GM12878 (cell line): ENCODE results near the gene COL6A3. TPM values are rescaled to one million over a fixed set of nuclear protein-coding genes. Genes with fewer than 3 reads are reported as not detected.

ENCODE experiments used
- BRCA1 ChIP-seq: IDR thresholded peaks from 2 replicates; pipeline ENCODE4 v1.6.1; 2011; ENCODE audit warnings: low read depth, low read length, improper control_type of control experiment
- CHD4 ChIP-seq: fragments of 200-600 bp; sonication (generic); IDR thresholded peaks from 2 replicates; pipeline ENCODE4 v1.6.1; 2016; ENCODE audit warnings: mild to moderate bottlenecking
- EP300 ChIP-seq, 2 experiments: fragments of 150-350 bp in 1 of 2; IDR thresholded peaks; 2 replicates each; pipeline ENCODE4 v1.6.1; 2011 to 2012; ENCODE audit warnings: low read depth in 2 of 2, low read length in 2 of 2, borderline replicate concordance in 1 of 2, improper control_type of control experiment in 1 of 2, inconsistent platforms in 1 of 2; ENCODE audit not compliant: control insufficient read depth in 1 of 2
- ESRRA ChIP-seq: IDR thresholded peaks from 2 replicates; pipeline ENCODE4 v1.6.1; 2012; ENCODE audit warnings: mild to moderate bottlenecking, low read length, improper control_type of control experiment
- FOS ChIP-seq: IDR thresholded peaks from 3 replicates; pipeline ENCODE4 v1.6.1; 2011; ENCODE audit warnings: borderline replicate concordance; ENCODE audit not compliant: insufficient read length; ENCODE audit errors: extremely low read depth
- HCFC1 ChIP-seq: fragments of 150-350 bp; IDR thresholded peaks from 2 replicates; pipeline ENCODE4 v1.6.1; 2014; ENCODE audit warnings: low read length
- HDAC2 ChIP-seq: fragments of 200-600 bp; sonication (generic); IDR thresholded peaks from 2 replicates; pipeline ENCODE4 v1.6.1; 2017
- JUND ChIP-seq: IDR thresholded peaks from 2 replicates; pipeline ENCODE4 v1.6.1; 2012; ENCODE audit warnings: low read depth, mild to moderate bottlenecking, low read length, improper control_type of control experiment, moderate library complexity
- KAT2A ChIP-seq: conservative IDR thresholded peaks from 2 replicates; pipeline ENCODE4 v1.6.1; 2011; ENCODE audit warnings: low read depth, low read length; ENCODE audit not compliant: control insufficient read depth
- KDM1A ChIP-seq: fragments of 200-600 bp; sonication (generic); IDR thresholded peaks from 2 replicates; pipeline ENCODE4 v1.6.1; 2016; ENCODE audit warnings: borderline replicate concordance
- KLF5 ChIP-seq: fragments of 450-650 bp; IDR thresholded peaks from 2 replicates; pipeline ENCODE4 v1.6.1; 2014; ENCODE audit warnings: mild to moderate bottlenecking; ENCODE audit not compliant: partially characterized antibody
- LARP7 ChIP-seq: fragments of 450-650 bp; IDR thresholded peaks from 2 replicates; pipeline ENCODE4 v1.6.1; 2017; ENCODE audit warnings: mild to moderate bottlenecking
- MYB ChIP-seq: fragments of 150-350 bp; IDR thresholded peaks from 2 replicates; pipeline ENCODE4 v1.6.1; 2014; ENCODE audit warnings: mild to moderate bottlenecking, low read depth, low read length, borderline replicate concordance
- NFYA ChIP-seq: IDR thresholded peaks from 2 replicates; pipeline ENCODE4 v1.6.1; 2011; ENCODE audit warnings: low read depth, mild to moderate bottlenecking, low read length, improper control_type of control experiment, borderline replicate concordance
- POLR2AphosphoS2 ChIP-seq: IDR thresholded peaks from 2 replicates; pipeline ENCODE4 v1.6.1; 2011; ENCODE audit warnings: low read depth, mild to moderate bottlenecking, low read length, improper control_type of control experiment, moderate library complexity
- RAD21 ChIP-seq: IDR thresholded peaks from 2 replicates; pipeline ENCODE4 v1.6.1; 2011; ENCODE audit warnings: mild to moderate bottlenecking, low read depth, low read length, moderate library complexity; ENCODE audit not compliant: insufficient read depth
- SIN3A ChIP-seq: IDR thresholded peaks from 2 replicates; pipeline ENCODE4 v1.6.1; 2012; ENCODE audit warnings: low read depth, low read length, improper control_type of control experiment
- SMARCA5 ChIP-seq: fragments of 450-650 bp; IDR thresholded peaks from 2 replicates; pipeline ENCODE4 v1.6.1; 2017; ENCODE audit warnings: mild to moderate bottlenecking
- SREBF2 ChIP-seq: IDR thresholded peaks from 2 replicates; pipeline ENCODE4 v1.6.1; 2012; ENCODE audit warnings: mild to moderate bottlenecking, low read length
- TCF3 ChIP-seq: IDR thresholded peaks from 2 replicates; pipeline ENCODE4 v1.6.1; 2012; ENCODE audit warnings: low read depth, mild to moderate bottlenecking, low read length, borderline replicate concordance; ENCODE audit not compliant: insufficient read depth
- WRNIP1 ChIP-seq: IDR thresholded peaks from 2 replicates; pipeline ENCODE4 v1.6.1; 2011; ENCODE audit warnings: low read depth, low read length, improper control_type of control experiment, borderline replicate concordance
- ZBED1 ChIP-seq: IDR thresholded peaks from 2 replicates; pipeline ENCODE4 v1.6.1; 2016; ENCODE audit warnings: borderline replicate concordance
- ZNF207 ChIP-seq: fragments of 450-650 bp; IDR thresholded peaks from 2 replicates; pipeline ENCODE4 v1.6.1; 2014; ENCODE audit warnings: antibody characterized with exemption, mild to moderate bottlenecking, borderline replicate concordance
- ZNF24 ChIP-seq: fragments of 450-650 bp; IDR thresholded peaks from 2 replicates; pipeline ENCODE4 v1.6.1; 2017; ENCODE audit warnings: antibody characterized with exemption, mild to moderate bottlenecking
- polyA plus RNA-seq, 11 experiments: library from polyadenylated mRNA; depleted of rRNA in 4 of 11; unstranded in 6 of 11; stranded (reverse) in 5 of 11; fragments of >200 nt; fragmentation: Nextera tagmentation in 4 of 11; fragmentation: Illumina TruSeq in 1 of 11; extraction: Ambion mirVana in 4 of 11; extraction: Trizol in 1 of 11; gene quantifications; 1 replicate in 1 of 11; 2 replicates in 10 of 11; pipeline versions ENCODE4 v1.2.1 to v1.2.3, GENCODE V29; 2011 to 2016; ENCODE audit warnings: inconsistent platforms in 2 of 11, missing spikeins in 2 of 11, low read depth in 1 of 11
- total RNA-seq, 4 experiments: library from RNA; depleted of rRNA in 3 of 4; stranded (reverse); fragments of >200 nt in 3 of 4; fragmentation: Illumina TruSeq in 1 of 4; extraction: Trizol in 1 of 4; gene quantifications; 2 replicates each; pipeline versions ENCODE4 v1.2.1 to v1.2.3, GENCODE V29; 2013 to 2021
- TF ChIP-seq, protein P1 (sequence below): fragments of 150-350 bp; IDR thresholded peaks from 2 replicates; pipeline ENCODE4 v1.6.1; 2016; ENCODE audit warnings: low read depth, low read length
- TF ChIP-seq, protein P2 (sequence below): IDR thresholded peaks from 2 replicates; pipeline ENCODE4 v1.6.1; 2012; ENCODE audit warnings: low read depth, low read length, improper control_type of control experiment
- TF ChIP-seq, protein P3 (sequence below): IDR thresholded peaks from 2 replicates; pipeline ENCODE4 v1.6.1; 2011; ENCODE audit warnings: borderline replicate concordance, low read depth, mild to moderate bottlenecking, moderate library complexity, mixed read lengths, low read length; ENCODE audit not compliant: insufficient read depth; ENCODE audit errors: extremely low read length
- TF ChIP-seq, protein P4 (sequence below): IDR thresholded peaks from 2 replicates; pipeline ENCODE4 v1.6.1; 2012; ENCODE audit warnings: low read depth, low read length, improper control_type of control experiment

COL6A3 gene
- total and polyA plus RNA-seq, 10 of the 15 experiments (the other 5 are each of a cell fraction or from before 2014, with no cell fraction given), result 0.01 to 0.51 (median 0.09) TPM; not detected in 4

- TF ChIP-seq ZBED1, result no peak
- TF ChIP-seq POLR2AphosphoS2, result no peak
- no peak for TF ChIP-seq JUND
- no peak for TF ChIP-seq WRNIP1
- TF ChIP-seq, protein P1, sequence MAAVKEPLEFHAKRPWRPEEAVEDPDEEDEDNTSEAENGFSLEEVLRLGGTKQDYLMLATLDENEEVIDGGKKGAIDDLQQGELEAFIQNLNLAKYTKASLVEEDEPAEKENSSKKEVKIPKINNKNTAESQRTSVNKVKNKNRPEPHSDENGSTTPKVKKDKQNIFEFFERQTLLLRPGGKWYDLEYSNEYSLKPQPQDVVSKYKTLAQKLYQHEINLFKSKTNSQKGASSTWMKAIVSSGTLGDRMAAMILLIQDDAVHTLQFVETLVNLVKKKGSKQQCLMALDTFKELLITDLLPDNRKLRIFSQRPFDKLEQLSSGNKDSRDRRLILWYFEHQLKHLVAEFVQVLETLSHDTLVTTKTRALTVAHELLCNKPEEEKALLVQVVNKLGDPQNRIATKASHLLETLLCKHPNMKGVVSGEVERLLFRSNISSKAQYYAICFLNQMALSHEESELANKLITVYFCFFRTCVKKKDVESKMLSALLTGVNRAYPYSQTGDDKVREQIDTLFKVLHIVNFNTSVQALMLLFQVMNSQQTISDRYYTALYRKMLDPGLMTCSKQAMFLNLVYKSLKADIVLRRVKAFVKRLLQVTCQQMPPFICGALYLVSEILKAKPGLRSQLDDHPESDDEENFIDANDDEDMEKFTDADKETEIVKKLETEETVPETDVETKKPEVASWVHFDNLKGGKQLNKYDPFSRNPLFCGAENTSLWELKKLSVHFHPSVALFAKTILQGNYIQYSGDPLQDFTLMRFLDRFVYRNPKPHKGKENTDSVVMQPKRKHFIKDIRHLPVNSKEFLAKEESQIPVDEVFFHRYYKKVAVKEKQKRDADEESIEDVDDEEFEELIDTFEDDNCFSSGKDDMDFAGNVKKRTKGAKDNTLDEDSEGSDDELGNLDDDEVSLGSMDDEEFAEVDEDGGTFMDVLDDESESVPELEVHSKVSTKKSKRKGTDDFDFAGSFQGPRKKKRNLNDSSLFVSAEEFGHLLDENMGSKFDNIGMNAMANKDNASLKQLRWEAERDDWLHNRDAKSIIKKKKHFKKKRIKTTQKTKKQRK, result no peak
- no peak for TF ChIP-seq LARP7
- TF ChIP-seq FOS, result no peak
- TF ChIP-seq MYB, result no peak
- TF ChIP-seq SMARCA5, result no peak
- TF ChIP-seq KLF5, result no peak
- no peak for TF ChIP-seq HCFC1
- no peak for TF ChIP-seq ESRRA
- no peak for TF ChIP-seq EP300 (IDR thresholded peaks at IDR 0.05; ENCODE audit: borderline replicate concordance in 1 of 2, control insufficient read depth in 1 of 2, low read depth in 2 of 2, low read length in 2 of 2)
- no peak for TF ChIP-seq RAD21
- TF ChIP-seq HDAC2, result no peak
- TF ChIP-seq, protein P2, sequence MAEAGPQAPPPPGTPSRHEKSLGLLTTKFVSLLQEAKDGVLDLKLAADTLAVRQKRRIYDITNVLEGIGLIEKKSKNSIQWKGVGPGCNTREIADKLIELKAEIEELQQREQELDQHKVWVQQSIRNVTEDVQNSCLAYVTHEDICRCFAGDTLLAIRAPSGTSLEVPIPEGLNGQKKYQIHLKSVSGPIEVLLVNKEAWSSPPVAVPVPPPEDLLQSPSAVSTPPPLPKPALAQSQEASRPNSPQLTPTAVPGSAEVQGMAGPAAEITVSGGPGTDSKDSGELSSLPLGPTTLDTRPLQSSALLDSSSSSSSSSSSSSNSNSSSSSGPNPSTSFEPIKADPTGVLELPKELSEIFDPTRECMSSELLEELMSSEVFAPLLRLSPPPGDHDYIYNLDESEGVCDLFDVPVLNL, result no peak
- no peak for TF ChIP-seq ZNF24
- TF ChIP-seq BRCA1, result no peak
- TF ChIP-seq, protein P3, sequence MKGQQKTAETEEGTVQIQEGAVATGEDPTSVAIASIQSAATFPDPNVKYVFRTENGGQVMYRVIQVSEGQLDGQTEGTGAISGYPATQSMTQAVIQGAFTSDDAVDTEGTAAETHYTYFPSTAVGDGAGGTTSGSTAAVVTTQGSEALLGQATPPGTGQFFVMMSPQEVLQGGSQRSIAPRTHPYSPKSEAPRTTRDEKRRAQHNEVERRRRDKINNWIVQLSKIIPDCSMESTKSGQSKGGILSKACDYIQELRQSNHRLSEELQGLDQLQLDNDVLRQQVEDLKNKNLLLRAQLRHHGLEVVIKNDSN, result no peak
- TF ChIP-seq SIN3A, result no peak
- TF ChIP-seq ZNF207, result no peak
- TF ChIP-seq KDM1A, result no peak
- no peak for TF ChIP-seq KAT2A
- TF ChIP-seq SREBF2, result no peak
- peak; percentile 64; the same call in 1 of the 2 replicates for TF ChIP-seq TCF3
- TF ChIP-seq, protein P4, sequence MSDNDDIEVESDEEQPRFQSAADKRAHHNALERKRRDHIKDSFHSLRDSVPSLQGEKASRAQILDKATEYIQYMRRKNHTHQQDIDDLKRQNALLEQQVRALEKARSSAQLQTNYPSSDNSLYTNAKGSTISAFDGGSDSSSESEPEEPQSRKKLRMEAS, result no peak
- TF ChIP-seq NFYA, result no peak
- TF ChIP-seq CHD4, result no peak
These were observed 26.9 kb upstream of the COL6A3 start (continued) for GRCh38 chr2:237440819-237441281.
